Spleen (tissue), 11 donors: ENCODE measurements around the gene RAMP3. TPM values are rescaled to one million over a fixed set of nuclear protein-coding genes. Genes with fewer than 3 reads are reported as not detected.

Experiments
- DNase-seq: peaks from one replicate; pipeline ENCODE4 v3.0.0-alpha.2; 2020
- H3K27ac ChIP-seq, 8 donors: fragments of 200-600 bp; sonication (generic) in 7 of 8; 1 replicate in 4 of 8; 2 replicates in 4 of 8; pipeline versions ENCODE4 v1.5.0 to v1.8.0; 2016 to 2021; ENCODE audit warnings: inconsistent platforms in 4 of 8, mild to moderate bottlenecking in 4 of 8, moderate library complexity in 1 of 8
- H3K27me3 ChIP-seq, 7 donors: fragments of 200-600 bp; sonication (generic) in 6 of 7; replicated peaks in 1 of 7; 1 replicate in 4 of 7; 2 replicates in 3 of 7; pipeline versions ENCODE4 v1.5.0 to v1.8.0; 2016 to 2021; ENCODE audit warnings: inconsistent platforms in 3 of 7, mild to moderate bottlenecking in 1 of 7
- H3K36me3 ChIP-seq, 6 donors: fragments of 200-600 bp; sonication (generic) in 5 of 6; 1 replicate in 4 of 6; 2 replicates in 2 of 6; pipeline versions ENCODE4 v1.5.0 to v1.8.0; 2016 to 2021; ENCODE audit warnings: inconsistent platforms in 2 of 6
- H3K4me1 ChIP-seq, 6 donors: fragments of 200-600 bp; sonication (generic) in 5 of 6; 1 replicate in 3 of 6; 2 replicates in 3 of 6; pipeline versions ENCODE4 v1.5.0 to v1.8.0; 2016 to 2021; ENCODE audit warnings: inconsistent platforms in 3 of 6
- H3K4me3 ChIP-seq, 8 donors: fragments of 200-600 bp; sonication (generic) in 7 of 8; 1 replicate in 4 of 8; 2 replicates in 4 of 8; pipeline versions ENCODE4 v1.5.0 to v1.8.0; 2016 to 2021; ENCODE audit warnings: inconsistent platforms in 4 of 8, mild to moderate bottlenecking in 4 of 8, moderate library complexity in 2 of 8
- H3K9me3 ChIP-seq, 8 donors: fragments of 200-600 bp; sonication (generic) in 7 of 8; 1 replicate in 4 of 8; 2 replicates in 4 of 8; pipeline versions ENCODE4 v1.5.0 to v1.8.0; 2016 to 2021; ENCODE audit warnings: inconsistent platforms in 4 of 8
- POLR2A ChIP-seq, 3 donors: fragments of 450-650 bp; IDR thresholded peaks; one replicate each; pipeline ENCODE4 v1.5.1; 2017; ENCODE audit warnings: antibody characterized with exemption in 3 of 3, mild to moderate bottlenecking in 1 of 3
- POLR2AphosphoS5 ChIP-seq, 3 donors: sonication (generic); formaldehyde crosslinking; IDR thresholded peaks; one replicate each; pipeline ENCODE4 v1.5.1; 2017; ENCODE audit warnings: antibody characterized with exemption in 3 of 3
- WGBS, 5 donors: extraction: QIAGEN DNeasy Blood & Tissue Kit in 3 of 5; methylation state at CpG; one replicate each; pipeline versions ENCODE4 v1.1.5 to v1.1.7; 2013 to 2018; 5-methylcytosine and 5-hydroxymethylcytosine counted together
- intact Hi-C: fragments of 100-400 bp; cut with DNase I; formaldehyde crosslinking; loops from one replicate; pipeline ENCODE4 v1.15.0; 2023; ENCODE audit warnings: low total_unique reads
- polyA plus RNA-seq, 3 donors: library from polyadenylated mRNA; stranded (reverse); fragments of 200-250 nt; gene quantifications; one replicate each; pipeline ENCODE4 v1.2.1, GENCODE V29; 2013
- total RNA-seq, 7 donors: library from RNA; depleted of rRNA in 3 of 7; stranded (reverse); fragments of >200 nt in 3 of 7; fragmentation: NEBNext Ultra II Directional in 4 of 7; extraction: Animal tissue kit (Norgen Biotek cat#: 25700) in 4 of 7; gene quantifications; one replicate each; pipeline versions ENCODE4 v1.1.0 to v1.2.1, GENCODE V29; 2016 to 2021
- TF ChIP-seq, protein P1 (sequence below), 11 experiments: fragments of 200-600 bp in 7 of 11; fragments of 450-650 bp in 4 of 11; sonication (generic) in 4 of 11; IDR thresholded peaks in 8 of 11; conservative IDR thresholded peaks in 3 of 11; 1 replicate in 7 of 11; 2 replicates in 4 of 11; pipeline versions ENCODE4 v1.4.0 to v1.8.0; 2016 to 2021; ENCODE audit warnings: antibody characterized with exemption in 11 of 11, inconsistent platforms in 4 of 11, mild to moderate bottlenecking in 1 of 11
- donor health status: healthy with polysubstance abuse.
- donor health status: DM: no; HTN: no; CAD: no; lungs with moderate emphysema.
- donor health status: DM: no; HTN: no; CAD: no.
- donor health status: Bipolar disorder and iron deficiency.
- donor health status: healthy.
- donor health status: DM: no; HTN: no; CAD: no.
- donor health status: DM: yes; HTN: yes; CAD: no.

The RAMP3 gene
- total and polyA plus RNA-seq, 10 donors, result 6.3 to 27.8 (median 13.6) TPM

- no peaks in the 10 kb centered on the region for H3K4me1 ChIP-seq
- no peak overlapping the region for H3K27ac ChIP-seq
- no peaks in the 10 kb centered on the region for H3K9me3 ChIP-seq
- no peak overlapping the region for H3K4me3 ChIP-seq
- peaks cover 0 to 3% (median 0%) of the 10 kb centered on the region in 7 donors for H3K27me3 ChIP-seq
- no peaks in the 10 kb centered on the region for H3K36me3 ChIP-seq
- intact Hi-C loops, result no loop called here
- TF ChIP-seq POLR2AphosphoS5 (IDR thresholded peaks at IDR 0.05), result no peak
- TF ChIP-seq, protein P1, sequence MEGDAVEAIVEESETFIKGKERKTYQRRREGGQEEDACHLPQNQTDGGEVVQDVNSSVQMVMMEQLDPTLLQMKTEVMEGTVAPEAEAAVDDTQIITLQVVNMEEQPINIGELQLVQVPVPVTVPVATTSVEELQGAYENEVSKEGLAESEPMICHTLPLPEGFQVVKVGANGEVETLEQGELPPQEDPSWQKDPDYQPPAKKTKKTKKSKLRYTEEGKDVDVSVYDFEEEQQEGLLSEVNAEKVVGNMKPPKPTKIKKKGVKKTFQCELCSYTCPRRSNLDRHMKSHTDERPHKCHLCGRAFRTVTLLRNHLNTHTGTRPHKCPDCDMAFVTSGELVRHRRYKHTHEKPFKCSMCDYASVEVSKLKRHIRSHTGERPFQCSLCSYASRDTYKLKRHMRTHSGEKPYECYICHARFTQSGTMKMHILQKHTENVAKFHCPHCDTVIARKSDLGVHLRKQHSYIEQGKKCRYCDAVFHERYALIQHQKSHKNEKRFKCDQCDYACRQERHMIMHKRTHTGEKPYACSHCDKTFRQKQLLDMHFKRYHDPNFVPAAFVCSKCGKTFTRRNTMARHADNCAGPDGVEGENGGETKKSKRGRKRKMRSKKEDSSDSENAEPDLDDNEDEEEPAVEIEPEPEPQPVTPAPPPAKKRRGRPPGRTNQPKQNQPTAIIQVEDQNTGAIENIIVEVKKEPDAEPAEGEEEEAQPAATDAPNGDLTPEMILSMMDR (IDR thresholded peaks at IDR 0.05 in 8 of 11, conservative IDR thresholded peaks at IDR 0.05 in 3 of 11), result no peak
- no peak for TF ChIP-seq POLR2A (IDR thresholded peaks at IDR 0.05)
- peak; percentile 33 for DNase-seq
- WGBS, 5 donors, result 90 to 94% (median 92%) methylated on average over 8 to 11 of the region's 11 CpGs
Measured at GRCh38 chr7:45186261-45186813, 28.7 kb downstream of the RAMP3 start.

DNA sequence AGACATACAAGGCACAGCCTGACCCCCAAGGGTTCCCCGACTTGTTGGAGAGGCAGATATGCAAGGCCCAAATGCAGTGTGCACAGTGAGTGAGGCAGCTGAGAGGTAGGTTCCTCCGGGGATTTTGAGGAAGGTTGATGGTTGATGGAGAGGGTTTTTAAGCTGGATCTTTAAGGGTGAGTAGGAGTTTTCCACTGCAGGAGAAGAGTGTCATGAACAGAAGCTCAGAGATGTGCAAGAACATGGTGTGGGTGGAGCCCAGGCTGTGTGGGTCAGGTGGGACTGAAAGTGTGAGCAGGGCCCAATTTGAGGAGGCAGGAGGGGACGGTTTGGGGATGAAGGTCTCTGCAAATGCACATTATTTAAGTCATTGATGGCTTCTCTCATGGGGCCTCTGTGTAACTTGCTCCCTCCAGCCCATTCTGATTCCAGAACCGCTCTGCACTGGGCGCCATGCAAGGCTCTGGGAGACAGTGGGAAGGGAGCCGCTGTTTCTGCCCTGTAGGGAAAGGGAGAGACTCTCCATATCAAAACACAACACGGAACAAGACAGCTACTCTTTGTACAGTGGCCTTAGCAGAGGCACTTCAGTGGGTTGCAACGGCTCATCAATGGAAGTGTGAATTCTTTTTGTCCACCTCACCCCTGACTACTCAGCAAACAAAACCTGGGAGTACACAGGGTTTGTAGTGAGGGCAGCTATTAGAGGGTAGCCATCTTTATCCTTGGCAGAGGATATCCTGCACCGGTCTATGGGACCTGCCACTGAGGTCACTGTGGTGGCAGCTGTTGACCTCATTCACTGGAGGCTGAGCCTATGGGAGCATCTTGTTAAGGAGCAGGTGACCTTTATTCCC, 29.7 kb downstream of the RAMP3 start:
- H3K27me3 ChIP-seq, result peaks cover 0 to 3% (median 0%) of the 10 kb centered on the region in 7 donors
- no peak overlapping the region for H3K4me3 ChIP-seq
- no peak overlapping the region for H3K27ac ChIP-seq
- no peaks in the 10 kb centered on the region for H3K4me1 ChIP-seq
- intact Hi-C loops, result no loop called here
- no peaks in the 10 kb centered on the region for H3K9me3 ChIP-seq
- TF ChIP-seq, protein P1 (IDR thresholded peaks at IDR 0.05 in 8 of 11, conservative IDR thresholded peaks at IDR 0.05 in 3 of 11), result no peak
- TF ChIP-seq POLR2AphosphoS5 (IDR thresholded peaks at IDR 0.05), result no peak
- no peak for TF ChIP-seq POLR2A (IDR thresholded peaks at IDR 0.05)
- 76 to 86% (median 85%) methylated on average over 9 of the region's 9 CpGs for WGBS, 5 donors
- DNase-seq, result peak; percentile 27
- H3K36me3 ChIP-seq, result no peaks in the 10 kb centered on the region

- peak; percentile 25 for DNase-seq
- H3K27ac ChIP-seq, result no peak overlapping the region
- WGBS, 5 donors, result 69 to 97% (median 92%) methylated on average over 8 of the region's 8 CpGs
- no peaks in the 10 kb centered on the region for H3K4me1 ChIP-seq
- no peaks in the 10 kb centered on the region for H3K36me3 ChIP-seq
- no peak overlapping the region for H3K4me3 ChIP-seq
- intact Hi-C loops, result no loop called here
- no peaks in the 10 kb centered on the region for H3K27me3 ChIP-seq
- H3K9me3 ChIP-seq, result no peaks in the 10 kb centered on the region
- TF ChIP-seq, protein P1 (IDR thresholded peaks at IDR 0.05 in 8 of 11, conservative IDR thresholded peaks at IDR 0.05 in 3 of 11), result no peak
- TF ChIP-seq POLR2A (IDR thresholded peaks at IDR 0.05) (no peak), POLR2AphosphoS5 (IDR thresholded peaks at IDR 0.05) (no peak)
Measured at GRCh38 chr7:45187946-45188411, 30.4 kb downstream of the RAMP3 start.

GRCh38 chr7:45188736-45189135, 31.1 kb downstream of the RAMP3 start:
- no peaks in the 10 kb centered on the region for H3K27me3 ChIP-seq
- 84 to 92% (median 90%) methylated on average over 5 to 10 of the region's 10 CpGs for WGBS, 5 donors
- no peaks in the 10 kb centered on the region for H3K36me3 ChIP-seq
- no peak for TF ChIP-seq POLR2A (IDR thresholded peaks at IDR 0.05)
- TF ChIP-seq, protein P1 (IDR thresholded peaks at IDR 0.05 in 8 of 11, conservative IDR thresholded peaks at IDR 0.05 in 3 of 11), result no peak
- no peak for TF ChIP-seq POLR2AphosphoS5 (IDR thresholded peaks at IDR 0.05)
- peaks cover 0 to 4% (median 0%) of the 10 kb centered on the region in 6 donors for H3K4me1 ChIP-seq
- H3K9me3 ChIP-seq, result no peaks in the 10 kb centered on the region
- H3K4me3 ChIP-seq, result no peak overlapping the region
- intact Hi-C loops, result no loop called here
- no peak overlapping the region for H3K27ac ChIP-seq
- peak; percentile 70 for DNase-seq
